Measurements from ENCODE around the gene GALNT1.
A peak's percentile ranks its signal among the peaks of the same experiment; 100 is the strongest.
"Not testable (repeated sequence)": the region's sequence is repeated elsewhere in the genome, so short reads cannot be mapped to it uniquely, and the experiment has no call there.

Gene GALNT1

DNA sequence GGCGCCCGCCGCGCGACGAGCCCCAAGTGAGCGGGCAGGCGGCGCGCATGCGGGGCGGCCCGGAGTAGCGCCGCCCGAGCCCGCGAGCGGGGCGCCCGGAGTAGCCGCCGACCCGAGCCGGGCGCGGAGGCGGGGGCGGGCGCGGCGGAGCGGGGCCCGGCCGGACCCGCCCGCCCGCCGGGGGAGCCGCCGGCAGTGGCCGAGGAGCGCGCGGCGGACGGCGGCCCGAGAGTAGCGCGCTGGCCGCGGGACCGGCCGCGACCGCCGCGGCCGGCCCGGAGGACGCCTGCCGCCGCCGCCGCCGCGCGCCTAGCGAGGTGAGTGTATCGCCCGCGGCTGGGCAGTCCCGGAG, at the start of gene GALNT1:
Gene GALNT1 (plus strand): TSS at position 195 of the 352 bp plus-strand sequence. CDS start 72,923 bp downstream, outside the sequence.
- DNase-seq: peak in 1 of 56 donors; percentile 48

DNA sequence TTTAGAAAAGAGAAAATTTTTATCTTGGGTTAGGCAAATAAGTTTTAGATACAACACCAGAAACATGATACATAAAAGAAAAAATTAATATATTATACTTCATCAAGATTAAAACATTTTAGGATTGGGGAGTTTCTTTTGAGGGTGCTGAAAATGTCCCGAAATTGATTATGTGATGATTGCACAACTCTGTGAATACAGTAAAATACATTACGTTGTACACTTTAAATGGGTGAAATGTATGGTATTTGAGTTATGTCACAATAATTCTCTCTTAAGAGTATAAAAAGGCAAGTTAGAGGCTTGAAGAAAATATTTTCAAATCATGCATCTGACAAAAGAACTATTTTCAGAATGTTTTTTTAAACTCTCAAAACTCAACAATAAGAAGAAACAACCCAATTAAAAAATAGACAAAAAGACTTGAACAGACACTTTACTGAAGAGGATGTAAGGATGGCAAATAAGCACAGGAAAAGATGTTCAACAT, 47.6 kb upstream of the GALNT1 start:
- DNase-seq: no peak

DNA sequence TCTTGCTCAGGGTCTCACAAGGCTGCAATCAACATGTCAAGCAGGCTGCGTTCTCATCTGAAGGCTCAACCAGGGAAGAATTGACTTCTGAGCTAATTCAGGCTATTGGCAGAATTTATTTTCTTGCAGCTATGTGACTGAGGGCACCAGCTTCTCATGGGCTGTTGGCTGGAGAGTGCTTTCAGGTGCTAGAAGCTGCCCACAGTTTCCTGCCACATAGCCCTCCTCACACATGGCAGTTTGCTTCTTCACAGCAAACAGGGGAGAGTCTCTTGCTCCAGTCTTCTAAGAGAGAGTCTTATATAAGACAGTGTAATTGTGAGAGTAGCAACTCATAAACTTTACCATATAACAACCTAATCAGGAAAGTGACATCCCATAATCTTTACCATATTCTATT, 46.2 kb upstream of the GALNT1 start:
- no peak for DNase-seq

DNA sequence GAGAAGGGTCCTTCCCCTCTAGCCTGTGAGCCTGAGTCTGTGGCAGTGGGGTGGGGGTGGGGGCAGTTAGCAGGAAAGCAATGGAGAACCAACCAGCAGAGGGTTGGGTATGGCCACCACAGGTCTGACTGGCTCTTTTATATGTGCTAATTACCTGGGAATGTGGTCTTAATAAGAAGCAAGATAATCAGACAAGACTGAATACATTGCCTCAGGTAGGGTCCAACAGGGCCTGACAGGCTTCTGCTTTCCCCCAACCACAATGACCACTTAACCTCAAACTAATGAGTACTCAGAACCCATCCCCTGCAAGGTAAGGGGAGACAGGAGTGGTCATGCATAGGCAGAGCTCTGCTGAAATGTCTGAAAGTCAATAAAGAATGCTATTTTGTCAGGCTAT, 39.2 kb upstream of the GALNT1 start:
- no peak for DNase-seq

DNA sequence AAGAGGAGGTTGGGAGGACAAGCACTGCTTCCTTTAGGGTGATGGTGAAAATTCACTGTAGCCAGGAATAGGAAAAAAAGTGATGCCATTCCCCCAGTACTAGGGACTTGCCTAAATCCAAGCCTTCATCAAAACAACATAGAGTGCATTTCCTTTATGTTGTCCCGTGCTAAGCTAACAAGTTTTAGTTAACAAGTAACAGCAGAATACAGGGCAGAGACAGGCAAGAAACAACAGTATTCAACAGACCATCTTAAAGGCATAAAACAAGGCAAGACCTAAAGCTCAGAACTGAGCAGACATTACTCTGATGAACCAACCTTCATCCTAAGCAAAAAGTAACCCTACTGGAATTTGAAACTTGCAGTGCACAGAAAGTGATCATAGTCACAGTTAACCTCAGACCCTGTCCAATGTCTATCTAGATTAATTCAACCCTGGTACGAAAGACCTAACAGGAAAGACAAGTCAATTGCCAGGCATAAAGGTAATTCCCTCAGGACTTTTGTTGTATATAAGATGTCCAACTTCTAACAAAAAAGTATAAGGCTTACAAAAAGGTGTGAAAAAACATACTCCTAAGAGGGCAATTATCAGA, 34.4 kb upstream of the GALNT1 start:
- DNase-seq: no peak

DNA sequence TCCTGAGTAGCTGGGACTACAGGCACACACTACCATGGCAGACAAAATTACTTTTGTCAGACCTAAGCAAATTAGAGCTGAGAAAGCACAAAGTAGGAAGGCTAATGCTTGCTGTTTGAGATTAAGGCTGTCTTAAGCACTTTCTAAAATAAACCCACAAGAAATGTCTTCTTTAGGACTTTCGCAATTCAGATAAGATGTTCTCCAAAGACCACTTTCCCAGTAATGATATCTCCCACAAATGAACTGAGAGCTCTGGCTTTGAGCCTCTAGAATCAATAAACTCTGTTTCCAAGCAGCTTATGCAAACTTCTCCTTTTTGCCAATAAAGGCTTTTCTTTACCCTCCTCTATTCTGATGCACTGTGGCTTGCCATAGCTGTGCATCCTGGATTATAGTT, 32.0 kb upstream of the GALNT1 start:
- no peak for DNase-seq

DNA sequence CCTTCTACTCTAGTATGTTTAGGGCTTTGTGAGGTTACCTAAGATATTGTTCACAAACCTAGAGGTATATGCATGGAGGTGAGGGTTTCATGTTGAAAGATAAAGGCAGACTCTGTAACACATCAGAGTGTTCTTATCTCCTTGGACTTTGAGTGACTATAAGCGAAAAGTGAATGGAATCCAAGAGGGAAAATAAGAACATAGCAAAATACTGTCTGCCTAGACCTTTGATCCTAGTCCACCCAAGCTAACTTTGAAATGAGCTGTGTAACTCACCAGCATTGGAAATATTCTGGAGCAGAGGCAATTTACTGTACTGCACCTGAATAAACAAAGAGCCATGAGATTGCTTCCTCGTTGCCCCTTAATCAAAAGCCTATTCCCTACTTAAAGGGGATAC, 28.2 kb upstream of the GALNT1 start:
- DNase-seq: no peak

DNA sequence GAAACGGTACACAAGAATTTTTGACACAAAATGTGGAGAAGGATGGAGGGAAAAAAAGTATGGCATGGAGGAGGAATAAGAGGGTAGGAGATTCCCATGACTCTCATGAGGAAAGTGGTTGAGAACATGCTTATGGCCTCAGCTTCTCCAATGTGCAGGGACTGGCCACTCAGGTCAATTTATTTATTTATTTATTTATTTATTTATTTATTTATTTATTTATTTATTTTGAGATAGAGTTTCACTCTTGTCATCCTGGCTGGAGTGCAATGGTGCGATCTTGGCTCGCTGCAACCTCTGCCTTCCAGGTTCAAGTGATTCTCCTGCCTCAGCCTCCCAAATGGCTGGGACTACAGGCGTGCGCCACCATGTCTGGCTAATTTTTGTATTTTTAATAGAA, 26.0 kb upstream of the GALNT1 start:
- not testable (repeated sequence) for DNase-seq

DNA sequence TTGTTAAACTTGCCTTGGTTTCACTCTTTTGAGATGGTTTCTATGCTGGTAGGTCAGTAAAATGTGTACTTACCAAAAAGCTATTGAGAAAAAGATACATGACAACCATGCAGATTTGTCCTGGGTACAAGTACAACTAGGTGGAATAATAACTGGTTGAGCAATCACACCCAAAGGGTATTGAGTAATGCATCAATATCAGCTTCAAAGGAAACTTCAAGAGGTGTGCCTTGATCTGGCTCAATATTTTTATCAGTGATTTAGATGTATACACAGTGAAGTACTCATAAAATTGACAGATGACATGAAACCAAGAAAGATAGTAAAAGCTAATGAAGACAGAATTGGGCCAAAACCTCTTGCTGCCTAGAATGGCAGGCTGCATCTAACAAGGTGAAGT, 21.7 kb upstream of the GALNT1 start:
- DNase-seq: no peak

DNA sequence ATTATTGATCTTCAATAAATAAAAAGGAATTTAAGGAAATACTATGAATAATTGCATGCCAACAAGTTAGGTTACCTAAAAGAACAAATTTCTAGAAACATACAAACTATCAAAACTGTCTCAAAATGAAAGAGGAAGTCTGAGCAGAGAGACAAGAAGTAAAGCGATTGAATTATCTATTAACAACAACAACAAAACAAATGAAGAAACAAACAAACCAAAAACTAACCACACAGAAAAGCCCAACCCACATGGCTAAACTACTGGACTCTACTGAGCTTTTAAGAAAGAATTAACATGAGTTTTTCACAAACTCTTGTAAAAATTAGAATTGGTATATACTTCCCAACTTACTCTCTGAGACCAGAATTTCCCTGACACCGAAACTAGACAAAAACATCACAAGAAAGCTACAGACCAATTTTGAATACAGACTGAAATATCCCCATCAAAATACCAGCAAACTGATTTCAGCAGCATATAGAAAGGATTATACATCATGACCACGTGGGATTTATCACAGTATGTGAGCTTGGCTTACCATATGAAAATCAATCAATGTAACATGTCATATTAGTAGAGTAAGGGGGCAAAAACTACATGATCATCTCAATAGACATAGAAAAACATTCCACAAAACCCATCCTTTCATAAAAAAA, 16.6 kb upstream of the GALNT1 start:
- DNase-seq: no peak

DNA sequence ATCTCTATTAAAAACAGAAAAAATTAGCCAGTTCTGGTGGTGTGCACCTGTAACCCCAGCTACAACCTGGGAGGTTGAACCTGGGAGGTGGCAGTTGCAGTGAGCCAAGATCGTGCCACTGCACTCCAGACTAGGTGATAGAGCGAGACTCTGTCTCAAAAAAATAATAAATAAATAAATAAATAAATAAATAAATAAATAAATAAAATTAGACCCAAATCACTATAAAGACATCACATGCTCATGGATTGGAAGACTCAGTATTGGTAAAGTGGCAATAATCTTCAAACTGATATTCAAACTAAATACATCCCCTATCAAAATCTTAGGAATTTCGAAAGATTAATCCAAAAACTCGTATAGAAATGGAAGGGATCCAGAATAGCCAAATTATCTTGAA, 15.5 kb upstream of the GALNT1 start:
- no peak for DNase-seq

DNA sequence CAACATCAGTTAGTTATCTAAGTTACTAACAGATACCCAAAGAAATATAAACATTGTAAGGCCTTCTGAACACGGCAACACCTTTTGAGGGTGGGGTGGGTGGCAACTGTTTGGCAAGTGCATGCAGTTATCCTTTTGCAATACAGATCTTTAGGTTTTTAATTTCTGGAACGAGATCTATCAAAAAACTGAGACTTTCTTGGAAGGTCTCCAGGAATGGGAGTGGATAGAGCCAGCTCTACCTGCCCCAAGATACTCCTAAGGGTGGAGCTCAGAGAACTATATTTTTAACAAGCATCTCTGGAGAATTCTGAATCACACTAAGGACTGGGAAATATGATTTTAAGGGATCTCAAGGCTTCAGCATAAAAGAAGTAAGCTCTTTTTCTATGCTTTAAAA, 11.4 kb upstream of the GALNT1 start:
- no peak for DNase-seq

DNA sequence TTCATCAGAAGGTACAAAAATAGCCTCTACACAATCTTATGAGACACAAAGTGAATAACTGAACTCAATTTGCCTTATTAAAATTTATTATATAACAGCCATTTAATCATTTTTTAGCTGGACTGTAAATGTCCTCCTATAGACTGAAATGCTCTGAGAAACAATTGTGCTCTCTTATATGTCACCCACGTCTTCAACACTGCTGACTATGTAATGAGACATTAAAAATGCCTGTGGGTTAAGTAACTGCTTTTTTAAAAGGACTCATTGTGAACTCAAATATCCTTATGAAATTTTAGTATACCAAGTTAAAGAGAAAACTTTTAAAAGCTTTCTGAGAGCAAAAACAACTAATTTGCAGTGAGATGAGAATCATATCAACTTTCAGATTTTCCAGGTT, 10.4 kb upstream of the GALNT1 start:
- no peak for DNase-seq

DNA sequence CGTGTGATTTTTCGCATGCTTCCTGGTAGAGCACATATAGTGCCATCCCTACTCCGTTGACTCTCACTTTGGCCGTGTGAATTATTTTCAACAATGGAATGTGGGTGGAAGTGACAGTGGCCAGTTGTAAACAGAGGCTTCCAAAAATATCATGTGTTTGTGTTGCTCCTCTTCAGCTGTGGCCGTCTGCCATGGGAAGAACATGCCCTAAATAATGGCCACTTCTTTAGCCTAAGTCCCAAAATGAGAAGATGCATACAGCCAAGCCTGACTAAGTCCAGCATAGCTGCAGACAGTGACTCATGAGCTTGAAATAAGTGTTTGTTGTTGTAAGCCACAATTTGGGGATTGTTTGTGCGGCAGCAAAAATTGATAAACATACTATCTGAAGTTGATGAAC, 8.9 kb upstream of the GALNT1 start:
- peak in 4 of 56 donors; percentile 4 to 67 (median 6) for DNase-seq

DNA sequence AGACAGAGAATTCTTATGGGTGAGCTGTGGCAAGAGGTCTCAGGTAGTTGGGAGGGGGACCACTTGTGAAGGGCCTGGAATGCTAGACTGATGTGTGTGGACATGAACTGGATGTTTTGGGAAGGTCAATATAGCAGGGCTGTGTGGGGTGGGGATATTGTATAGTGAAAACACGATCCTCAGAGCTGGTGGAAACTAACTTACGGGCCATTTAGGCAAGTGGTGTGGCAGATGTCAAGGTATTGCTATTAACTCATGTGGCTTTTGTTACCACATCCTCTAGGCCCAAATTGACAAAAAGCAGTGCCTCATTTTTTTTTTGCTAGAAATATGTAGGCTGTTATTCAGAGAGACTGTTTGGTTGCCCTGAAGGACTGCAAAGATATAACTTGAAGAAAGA, 8.0 kb upstream of the GALNT1 start:
- DNase-seq: no peak

DNA sequence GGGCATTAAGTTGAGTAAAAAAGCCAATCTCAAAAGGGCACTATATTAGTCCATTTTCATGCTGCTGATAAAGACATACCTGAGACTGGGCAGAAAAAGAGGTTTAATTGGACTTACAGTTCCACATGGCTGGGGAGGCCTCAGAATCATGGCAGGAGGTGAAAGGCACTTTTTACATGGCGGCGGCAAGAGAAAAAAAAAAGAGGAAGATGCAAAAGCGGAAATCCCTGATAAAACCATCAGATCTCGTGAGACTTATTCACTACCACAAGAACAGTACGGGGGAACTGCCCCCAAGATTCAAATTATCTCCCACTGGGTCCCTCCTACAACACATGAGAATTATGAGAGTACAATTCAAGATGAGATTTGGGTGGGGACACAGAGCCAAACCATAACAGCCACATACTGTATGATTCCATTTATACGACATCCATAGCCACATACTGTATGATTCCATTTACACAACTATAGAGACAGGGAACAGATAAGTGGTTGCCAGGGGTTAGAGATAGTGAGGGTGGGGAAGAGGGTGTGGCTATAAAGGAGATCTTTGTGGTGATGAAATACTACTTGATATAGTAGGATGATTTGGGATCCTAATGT, 5.2 kb upstream of the GALNT1 start:
- DNase-seq: not testable (repeated sequence)

DNA sequence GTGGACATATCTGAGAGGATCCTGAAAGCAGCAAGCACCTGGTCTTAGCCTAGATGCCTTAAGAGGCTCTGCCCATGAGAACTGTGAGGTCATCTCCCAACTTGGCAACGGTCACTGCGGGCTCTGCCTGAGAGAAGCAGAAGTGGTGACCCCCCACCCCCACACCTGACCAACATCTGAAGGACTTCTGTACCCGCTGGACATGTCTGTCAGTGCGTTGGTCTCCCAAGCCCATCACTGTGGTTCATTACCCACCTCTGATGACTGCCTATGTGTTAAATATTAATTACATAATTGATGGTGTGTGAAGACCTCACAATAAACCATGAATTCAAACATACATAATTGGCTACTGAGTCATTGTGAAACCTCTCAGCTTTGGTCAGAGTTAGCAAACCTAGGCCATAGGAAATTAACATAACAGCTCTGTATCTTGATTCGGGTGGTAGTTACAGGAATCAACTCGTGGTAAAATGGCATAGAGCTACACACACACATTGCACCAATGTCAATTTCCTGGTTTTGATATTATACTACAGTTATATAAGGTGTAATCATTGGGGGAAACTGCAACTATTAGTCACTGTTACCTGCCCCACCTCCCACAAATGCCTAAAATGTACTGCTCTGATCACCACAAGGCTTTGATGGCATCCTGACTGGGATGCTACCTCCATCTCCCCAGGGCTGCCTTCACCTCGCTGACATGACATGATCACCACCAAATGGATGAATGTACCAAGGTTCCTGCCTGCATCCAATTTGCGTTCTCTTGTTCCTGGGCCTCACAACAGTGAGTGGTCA, 4.3 kb upstream of the GALNT1 start:
- DNase-seq: no peak

DNA sequence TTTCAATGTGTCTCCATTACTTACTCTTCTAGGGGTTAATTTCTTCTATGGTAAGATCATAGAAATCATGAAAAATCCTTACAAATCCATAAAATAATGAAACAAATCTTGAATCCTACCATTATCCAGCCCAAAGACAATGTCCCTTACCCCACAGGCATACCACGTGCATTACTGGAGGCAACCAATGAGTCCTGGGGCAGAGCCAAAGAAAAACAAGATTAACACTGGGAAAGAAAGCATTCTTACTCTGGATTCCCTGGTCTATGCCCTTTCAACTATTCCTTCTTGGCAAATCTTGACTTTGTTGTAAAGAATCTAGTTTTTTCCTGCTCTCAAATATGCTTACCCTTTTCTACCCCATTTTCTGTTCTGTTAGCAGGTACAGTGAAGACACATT, 3.1 kb upstream of the GALNT1 start:
- no peak for DNase-seq

DNA sequence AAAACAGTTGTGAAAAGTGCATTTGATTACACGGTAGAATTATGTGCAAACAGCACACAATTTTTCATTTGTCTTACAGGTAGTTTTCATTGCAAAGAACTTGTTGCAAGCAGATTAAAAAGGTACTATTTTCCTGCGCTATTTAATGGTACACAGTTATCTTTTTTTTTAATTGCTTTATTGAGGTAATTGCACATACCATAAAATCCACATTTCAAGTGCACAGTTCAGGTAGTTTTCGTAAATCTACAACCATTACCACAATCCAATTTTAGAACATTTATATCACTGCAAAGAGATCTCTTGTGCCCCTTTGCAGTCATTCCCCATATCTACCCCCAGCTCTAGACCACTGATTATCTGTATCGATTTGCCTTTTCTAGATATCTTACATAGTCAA, 2.6 kb upstream of the GALNT1 start:
- no peak for DNase-seq

DNA sequence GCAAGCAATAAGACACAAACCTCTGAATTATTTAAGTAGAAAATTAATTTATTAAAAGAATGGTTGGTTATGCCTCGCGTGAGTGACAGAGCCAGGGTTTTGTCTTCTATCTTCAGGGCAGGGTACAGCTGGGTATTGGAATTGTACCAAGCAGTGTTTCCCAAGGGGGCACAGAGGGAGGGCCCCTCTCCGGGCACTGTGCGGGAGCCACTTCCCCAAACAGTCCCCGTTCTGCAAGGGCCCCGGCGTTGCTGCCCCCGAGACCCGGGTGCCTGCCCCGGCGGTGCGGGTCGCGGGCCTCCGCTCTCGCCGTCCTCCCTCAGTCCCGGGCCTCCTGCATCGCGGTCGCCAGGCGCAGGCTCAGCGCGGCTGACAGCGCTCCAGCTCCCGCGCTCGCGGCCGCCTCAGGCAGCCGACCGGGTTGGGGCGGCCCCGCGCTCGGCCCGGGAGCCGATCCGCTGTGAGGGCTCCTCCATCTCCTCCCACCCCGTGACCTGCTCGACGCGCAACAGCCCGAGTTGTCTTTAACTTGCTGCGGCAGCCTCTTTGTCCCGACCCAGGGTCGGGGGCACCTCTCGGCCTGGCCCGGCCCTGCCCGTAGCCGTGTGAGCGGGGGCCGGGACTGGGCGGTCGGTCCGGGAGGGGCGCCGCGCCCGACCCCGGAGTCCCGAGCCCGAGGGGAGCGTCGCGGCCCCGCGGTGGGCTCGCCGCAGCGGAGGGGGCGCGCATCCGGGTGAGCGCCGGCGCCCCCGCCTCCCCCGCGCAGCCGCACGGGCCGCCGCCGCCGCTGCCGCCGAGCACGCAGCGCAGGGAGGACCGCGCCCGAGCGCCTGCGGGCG, 620 bp upstream of the GALNT1 start:
- DNase-seq: peak in 50 of 56 donors; percentile 11 to 82 (median 55)
